Coronary artery (tissue), 2 donors: ENCODE measurements around the gene ROR1.
A peak's percentile ranks its signal among the peaks of the same experiment; 100 is the strongest.
"Not testable (repeated sequence)": the region's sequence is repeated elsewhere in the genome, so short reads cannot be mapped to it uniquely, and the experiment has no call there.

Experiments used
- DNase-seq: peaks from one replicate; pipeline ENCODE4 v3.0.0-alpha.2; 2017; ENCODE audit warnings: low spot score
- H3K27ac ChIP-seq, 2 donors: fragments of 200-600 bp; sonication (generic); one replicate each; pipeline ENCODE4 v1.5.1; 2016 to 2019
- H3K4me3 ChIP-seq: fragments of 200-600 bp; sonication (generic); 2 replicates; pipeline ENCODE4 v1.5.1; 2016; ENCODE audit warnings: mild to moderate bottlenecking, moderate library complexity
- TF ChIP-seq, protein P1 (sequence below): fragments of 200-600 bp; sonication (generic); IDR thresholded peaks from one replicate; pipeline ENCODE4 v1.5.1; 2019; ENCODE audit warnings: antibody characterized with exemption

ROR1 gene

GRCh38 chr1:63822540-63822939, 48.7 kb downstream of the ROR1 start:
- no peak for DNase-seq
- Histone ChIP-seq H3K27ac (no peak overlapping the region), H3K4me3 (no peak overlapping the region)
- TF ChIP-seq, protein P1, sequence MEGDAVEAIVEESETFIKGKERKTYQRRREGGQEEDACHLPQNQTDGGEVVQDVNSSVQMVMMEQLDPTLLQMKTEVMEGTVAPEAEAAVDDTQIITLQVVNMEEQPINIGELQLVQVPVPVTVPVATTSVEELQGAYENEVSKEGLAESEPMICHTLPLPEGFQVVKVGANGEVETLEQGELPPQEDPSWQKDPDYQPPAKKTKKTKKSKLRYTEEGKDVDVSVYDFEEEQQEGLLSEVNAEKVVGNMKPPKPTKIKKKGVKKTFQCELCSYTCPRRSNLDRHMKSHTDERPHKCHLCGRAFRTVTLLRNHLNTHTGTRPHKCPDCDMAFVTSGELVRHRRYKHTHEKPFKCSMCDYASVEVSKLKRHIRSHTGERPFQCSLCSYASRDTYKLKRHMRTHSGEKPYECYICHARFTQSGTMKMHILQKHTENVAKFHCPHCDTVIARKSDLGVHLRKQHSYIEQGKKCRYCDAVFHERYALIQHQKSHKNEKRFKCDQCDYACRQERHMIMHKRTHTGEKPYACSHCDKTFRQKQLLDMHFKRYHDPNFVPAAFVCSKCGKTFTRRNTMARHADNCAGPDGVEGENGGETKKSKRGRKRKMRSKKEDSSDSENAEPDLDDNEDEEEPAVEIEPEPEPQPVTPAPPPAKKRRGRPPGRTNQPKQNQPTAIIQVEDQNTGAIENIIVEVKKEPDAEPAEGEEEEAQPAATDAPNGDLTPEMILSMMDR: no peak

DNA sequence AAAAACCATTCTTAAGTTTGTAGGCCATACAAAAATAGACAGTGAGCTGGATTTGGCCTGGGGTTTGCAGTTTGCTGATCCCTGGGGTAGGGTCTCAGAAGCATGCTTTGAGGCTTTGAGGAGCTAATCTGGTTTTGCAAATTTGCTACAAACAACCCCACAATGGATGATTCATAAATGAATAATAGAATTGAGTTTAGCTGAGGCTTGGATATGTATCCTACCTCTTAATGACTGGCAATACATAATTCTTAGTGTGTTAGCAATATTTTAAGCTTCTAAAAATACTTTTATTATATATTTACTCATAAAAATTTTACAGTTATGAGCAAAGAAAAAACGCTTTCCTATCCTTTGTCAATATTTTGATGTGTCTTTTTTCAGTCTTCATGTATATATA, 50.6 kb downstream of the ROR1 start:
- Histone ChIP-seq H3K4me3 (no peak overlapping the region), H3K27ac (no peak overlapping the region)
- TF ChIP-seq, protein P1: no peak
- no peak for DNase-seq

DNA sequence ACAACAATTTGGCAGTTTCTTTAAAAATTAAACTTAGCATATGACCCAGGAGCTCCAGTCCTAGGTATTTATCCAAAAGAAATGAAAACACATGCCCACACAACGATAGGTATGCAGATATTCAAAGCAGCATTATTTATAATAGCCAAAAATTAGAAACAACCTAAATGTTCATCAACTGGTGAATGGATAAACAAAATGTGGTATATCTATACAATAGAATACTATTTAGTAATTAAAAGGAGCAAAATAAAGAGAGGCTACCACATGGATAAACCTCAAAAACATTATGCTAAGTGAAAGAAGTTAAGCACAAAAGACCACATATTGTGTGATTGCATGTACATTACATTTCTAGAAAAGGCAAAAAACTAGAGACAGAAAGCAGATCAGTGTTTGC, 51.3 kb downstream of the ROR1 start:
- H3K27ac ChIP-seq: no peak overlapping the region
- TF ChIP-seq, protein P1: no peak
- DNase-seq: no peak
- no peak overlapping the region for H3K4me3 ChIP-seq

DNA sequence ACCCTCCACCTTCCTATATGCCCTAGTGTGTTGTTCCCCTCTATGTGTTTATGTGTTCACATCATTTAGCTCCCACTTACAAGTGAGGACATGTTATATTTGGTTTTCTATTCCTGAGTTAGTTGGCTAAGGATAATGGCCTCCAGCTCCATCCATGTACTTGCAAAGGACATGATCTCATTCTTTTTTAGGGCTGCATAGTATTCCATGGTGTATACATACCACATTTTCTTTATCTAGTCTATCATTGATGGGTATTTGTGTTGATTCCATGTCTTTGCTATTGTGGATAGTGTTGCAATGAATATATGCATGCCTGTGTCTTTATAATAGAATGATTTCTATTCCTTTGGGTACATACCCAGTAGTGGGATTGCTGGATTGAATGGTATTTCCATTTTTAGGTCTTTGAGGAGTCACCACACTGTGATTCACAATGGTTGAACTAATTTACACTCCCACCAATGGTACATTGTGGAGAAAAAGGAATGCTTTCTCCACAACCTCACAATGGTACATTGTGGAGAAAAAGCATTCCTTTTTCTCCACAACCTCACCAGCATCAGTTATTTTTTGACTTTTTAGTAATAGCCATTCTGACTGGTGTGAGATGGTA, 52.5 kb downstream of the ROR1 start:
- H3K4me3 ChIP-seq, DNase-seq, H3K27ac ChIP-seq: not testable (repeated sequence)

GRCh38 chr1:63827411-63828321, 53.8 kb downstream of the ROR1 start:
- TF ChIP-seq, protein P1: no peak
- Histone ChIP-seq H3K4me3 (no peak overlapping the region), H3K27ac (peak overlapping the region in 1 of 2 donors; percentile 26)
- no peak for DNase-seq

- no peak overlapping the region for H3K4me3 ChIP-seq
- TF ChIP-seq, protein P1: no peak
- no peak for DNase-seq
- peak overlapping the region in 1 of 2 donors; percentile 62 for H3K27ac ChIP-seq
These were observed 54.7 kb downstream of the ROR1 start for GRCh38 chr1:63828322-63829044.
